ENCODE results near the gene PSMD7. TPM values are rescaled to one million over a fixed set of nuclear protein-coding genes. Genes with fewer than 3 reads are reported as not detected.

PSMD7 gene
- total and polyA plus RNA-seq, 10 of the 15 experiments (the other 5 are each of a cell fraction or from before 2014, with no cell fraction given) = 64.3 to 199 (median 100) TPM

GRCh38 chr16:74268372-74268782 is 28.2 kb upstream of the PSMD7 start:
- intact Hi-C loops (cut with micrococcal nuclease; ENCODE audit: unreplicated experiment) (no loop called here), in situ Hi-C loops (cut with MboI) (no loop called here)
- Histone ChIP-seq H3K36me3 (ENCODE audit: control insufficient read depth in 2 of 2, insufficient read depth in 2 of 2, low read length in 1 of 2) (no peaks in the 10 kb centered on the region), H3K79me2 (ENCODE audit: control insufficient read depth, insufficient read depth, low read length) (no peaks in the 10 kb centered on the region), H3K27ac (ENCODE audit: control insufficient read depth, insufficient read depth) (no peak overlapping the region), H4K20me1 (ENCODE audit: control insufficient read depth, insufficient read depth) (no peaks in the 10 kb centered on the region), H3K4me2 (ENCODE audit: control insufficient read depth, insufficient read depth) (no peak overlapping the region), H3K9ac (ENCODE audit: control insufficient read depth, insufficient read depth, low read length) (no peak overlapping the region), H3K4me3 (no peak overlapping the region), H3K9me3 (replicated peaks; ENCODE audit: control insufficient read depth, insufficient read depth, low read length) (no peaks in the 10 kb centered on the region), H3K27me3 (replicated peaks in 1 of 2; ENCODE audit: control insufficient read depth in 2 of 2, insufficient read depth in 2 of 2, low read length in 1 of 2) (peaks cover 0 to 3% of the 10 kb centered on the region in 2 experiments; a peak in 1 of 4 replicates), H3K4me1 (ENCODE audit: control insufficient read depth, insufficient read depth, low read length) (no peaks in the 10 kb centered on the region), H2AFZ (ENCODE audit: control insufficient read depth, low read depth, low read length) (no peak overlapping the region)
- ChIA-PET SMC1A (ENCODE audit: uncharacterized antibody, unreplicated experiment) (interaction anchor here (0.6 kb wide), 1 partner anchor 41 kb away, joined by 3 read pairs; no protein-coding TSS in a partner anchor), CTCF (interaction anchor here (1.2 kb wide), 1 partner anchor 42 kb away, joined by 3 read pairs; no protein-coding TSS in a partner anchor), POLR2A (no interaction called here), RAD21 (ENCODE audit: unreplicated experiment) (no interaction called here)
- BruUV-seq (replicated peaks) = no TSS peak
- ATAC-seq = no peak
- DNase-seq (ENCODE audit: low read depth, low spot score) = no peak
- TF ChIP-seq ATF7 (IDR thresholded peaks at IDR 0.05; ENCODE audit: low read depth) = no peak
- no peak for TF ChIP-seq ZZZ3 (IDR thresholded peaks at IDR 0.05; ENCODE audit: control insufficient read depth, insufficient read length, low read depth)
- no peak for TF ChIP-seq DPF2 (IDR thresholded peaks at IDR 0.05)
- no peak for TF ChIP-seq HDGF (IDR thresholded peaks at IDR 0.05)
- TF ChIP-seq LARP7 (IDR thresholded peaks at IDR 0.05) = no peak
- no peak for TF ChIP-seq WRNIP1 (IDR thresholded peaks at IDR 0.05; ENCODE audit: borderline replicate concordance, low read depth, low read length)
- TF ChIP-seq FOXM1 (IDR thresholded peaks at IDR 0.05; ENCODE audit: low read depth, low read length) = no peak
- TF ChIP-seq ZBTB33 (IDR thresholded peaks at IDR 0.05) = no peak
- TF ChIP-seq EGR1 (IDR thresholded peaks at IDR 0.05; ENCODE audit: borderline replicate concordance in 1 of 2, low read depth in 2 of 2, low read length in 2 of 2) = no peak
- TF ChIP-seq NFIC (IDR thresholded peaks at IDR 0.05; ENCODE audit: low read depth, low read length) = no peak
- TF ChIP-seq HDAC6 (IDR thresholded peaks at IDR 0.05; ENCODE audit: unreplicated experiment) = no peak
- no peak for TF ChIP-seq FOXK2 (IDR thresholded peaks at IDR 0.05)
- no peak for TF ChIP-seq PAX8 (IDR thresholded peaks at IDR 0.05)
- no peak for TF ChIP-seq EP300 (IDR thresholded peaks at IDR 0.05; ENCODE audit: borderline replicate concordance in 1 of 2, control insufficient read depth in 1 of 2, low read depth in 2 of 2, low read length in 2 of 2)
- no peak for TF ChIP-seq TCF12 (IDR thresholded peaks at IDR 0.05; ENCODE audit: low read depth, low read length)
- TF ChIP-seq MYB (IDR thresholded peaks at IDR 0.05; ENCODE audit: borderline replicate concordance, low read depth, low read length) = no peak
- no peak for TF ChIP-seq MLLT1 (IDR thresholded peaks at IDR 0.05)
- TF ChIP-seq USF2 (IDR thresholded peaks at IDR 0.05; ENCODE audit: borderline replicate concordance, low read depth, low read length) = no peak
- FAIRE-seq = no peak
- 31% methylated on average over 3 of the region's 3 CpGs for WGBS (ENCODE audit: insufficient coverage, insufficient replicate concordance, low lambda C conversion rate, missing lambda C conversion rate)
